ENCODE measurements around the gene YBX1. TPM values are rescaled to one million over a fixed set of nuclear protein-coding genes. Genes with fewer than 3 reads are reported as not detected.

Gene YBX1
- total RNA-seq, 6 experiments from 2014 or later = 144 to 325 (median 207) TPM

- peak within 1 kb of the TSS; percentile 65 to 80 (median 78) for H3K27ac ChIP-seq
- TF ChIP-seq CTCF (IDR thresholded peaks at IDR 0.05) (peak in 3 of 4 donors; percentile 28 to 33 (median 28)), POLR2A (IDR thresholded peaks at IDR 0.05) (peak; percentile 64)
- H3K9me3 ChIP-seq = no peaks in the 10 kb centered on the region
- H3K27me3 ChIP-seq = no peaks in the 10 kb centered on the region
- intact Hi-C loops (cut with DNase I) = no loop called here
- peak; percentile 95 to 97 (median 97) for DNase-seq
- WGBS (ENCODE audit: insufficient coverage, low coverage, low lambda C conversion rate, missing lambda C conversion rate) = 0% methylated on average over 11 of the region's 53 CpGs
- peak within 1 kb of the TSS; percentile 81 to 89 (median 84) for H3K4me3 ChIP-seq
- H3K36me3 ChIP-seq = peaks cover 0 to 5% (median 0%) of the 10 kb centered on the region in 4 donors
- H3K4me1 ChIP-seq = peaks cover 0 to 12% (median 2%) of the 10 kb centered on the region in 4 donors
- ATAC-seq = peak; percentile 100
These were observed 24.0 kb upstream of the YBX1 start, which contains the start of gene PPIH for GRCh38 chr1:42657981-42658876. Gene PPIH, plus strand, starts transcription at chr1:42658423. Its CDS starts 24 bp downstream, at chr1:42658447.

DNA sequence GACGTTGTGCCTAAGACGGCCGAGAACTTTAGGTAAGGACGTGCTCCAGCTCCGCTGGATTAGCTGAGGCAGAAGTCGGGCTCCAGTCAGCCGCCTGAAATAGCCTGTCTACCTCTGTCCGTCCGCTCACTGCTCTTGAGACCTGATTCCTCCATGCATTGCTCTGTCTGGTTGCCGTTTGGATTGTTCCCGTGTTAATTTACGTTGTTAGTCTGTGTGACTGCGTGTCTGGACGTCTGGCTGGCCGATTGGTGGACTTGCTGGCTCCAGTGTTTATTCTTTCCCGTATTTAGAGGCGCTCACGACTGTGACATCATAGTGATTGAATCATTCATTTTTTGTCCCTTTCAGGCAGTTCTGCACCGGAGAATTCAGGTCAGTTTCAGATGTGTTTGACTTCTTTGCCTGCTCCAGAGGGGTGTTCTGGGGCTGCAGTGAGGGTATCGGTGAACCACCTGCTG, 23.3 kb upstream of the YBX1 start:
- DNase-seq (no peak), ATAC-seq (no peak)
- peaks cover 0 to 10% (median 0%) of the 10 kb centered on the region in 4 donors for H3K36me3 ChIP-seq
- no peaks in the 10 kb centered on the region for H3K9me3 ChIP-seq
- H3K4me3 ChIP-seq = peak overlapping the region; percentile 81 to 89 (median 84)
- WGBS (ENCODE audit: insufficient coverage, low coverage, low lambda C conversion rate, missing lambda C conversion rate) = 8% methylated on average over 15 of the region's 20 CpGs
- intact Hi-C loops (cut with DNase I) = no loop called here
- peaks cover 0 to 12% (median 2%) of the 10 kb centered on the region in 4 donors for H3K4me1 ChIP-seq
- no peak overlapping the region for H3K27ac ChIP-seq
- no peaks in the 10 kb centered on the region for H3K27me3 ChIP-seq
- TF ChIP-seq POLR2A (IDR thresholded peaks at IDR 0.05) = no peak
- TF ChIP-seq CTCF (IDR thresholded peaks at IDR 0.05) = no peak

DNA sequence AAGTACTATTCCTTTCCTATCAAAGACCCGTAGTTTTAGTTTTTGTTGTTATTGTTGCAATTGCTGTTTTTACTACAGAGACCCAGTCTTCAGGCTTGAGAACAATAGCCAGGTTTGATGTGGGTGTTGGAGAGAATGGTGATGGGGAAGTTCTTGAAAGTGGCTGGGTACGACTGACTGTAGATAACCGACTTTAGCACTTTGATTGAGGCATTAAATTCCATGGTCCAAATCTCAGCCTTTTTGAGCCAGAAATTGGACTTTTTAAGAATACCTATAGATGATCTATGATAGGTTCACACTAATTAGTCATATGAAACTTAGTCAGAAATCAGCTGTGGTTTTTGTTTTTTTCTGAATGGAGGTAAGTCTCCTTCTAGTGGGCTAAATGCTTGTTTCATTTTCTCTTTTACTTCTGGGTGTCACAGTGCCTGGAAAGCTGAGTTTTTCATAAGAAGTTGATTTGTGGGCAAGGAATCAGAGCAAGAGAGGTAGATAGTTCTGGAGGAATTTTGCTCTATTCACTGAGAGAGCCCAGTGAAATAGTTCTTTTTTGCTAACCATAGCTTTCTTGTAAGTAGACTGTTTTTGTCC, 21.2 kb upstream of the YBX1 start:
- Histone ChIP-seq H3K4me1 (peaks cover 0 to 12% (median 2%) of the 10 kb centered on the region in 4 donors), H3K4me3 (no peak overlapping the region), H3K27ac (no peak overlapping the region), H3K36me3 (peaks cover 0 to 27% (median 10%) of the 10 kb centered on the region in 4 donors), H3K9me3 (no peaks in the 10 kb centered on the region), H3K27me3 (no peaks in the 10 kb centered on the region)
- DNase-seq = no peak
- WGBS (ENCODE audit: insufficient coverage, low coverage, low lambda C conversion rate, missing lambda C conversion rate) = 59% methylated on average over 3 of the region's 3 CpGs
- no peak for ATAC-seq
- intact Hi-C loops (cut with DNase I) = no loop called here
- TF ChIP-seq POLR2A (IDR thresholded peaks at IDR 0.05) (no peak), CTCF (IDR thresholded peaks at IDR 0.05) (no peak)

DNA sequence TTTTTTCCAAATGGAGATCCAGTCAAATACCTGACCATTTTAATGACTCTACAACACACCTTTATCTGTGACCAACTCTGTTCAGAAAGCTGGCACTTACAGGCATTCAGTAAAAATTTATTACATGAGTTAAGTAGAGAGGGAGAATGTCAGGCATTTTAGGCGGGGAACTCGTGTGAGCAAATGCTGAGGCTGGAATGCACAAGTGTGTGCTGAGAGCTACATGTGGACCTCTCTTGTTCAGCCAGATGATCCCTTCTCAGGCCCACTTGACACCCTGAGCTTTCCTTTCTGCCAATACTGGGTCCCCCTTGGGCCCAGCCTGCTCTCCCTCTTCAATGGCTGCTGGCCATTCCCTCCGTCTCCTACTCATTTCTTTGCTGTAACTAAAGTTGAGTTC, 12.3 kb upstream of the YBX1 start:
- WGBS (ENCODE audit: insufficient coverage, low coverage, low lambda C conversion rate, missing lambda C conversion rate) = 98% methylated on average over 3 of the region's 3 CpGs
- Histone ChIP-seq H3K4me3 (no peak overlapping the region), H3K36me3 (peaks cover 0 to 31% (median 14%) of the 10 kb centered on the region in 4 donors), H3K27ac (no peak overlapping the region), H3K27me3 (no peaks in the 10 kb centered on the region), H3K4me1 (peaks cover 0 to 6% (median 2%) of the 10 kb centered on the region in 4 donors), H3K9me3 (no peaks in the 10 kb centered on the region)
- DNase-seq (no peak), ATAC-seq (no peak)
- no peak for TF ChIP-seq POLR2A (IDR thresholded peaks at IDR 0.05)
- TF ChIP-seq CTCF (IDR thresholded peaks at IDR 0.05) = no peak
- intact Hi-C loops (cut with DNase I) = no loop called here

All from right lobe of liver (tissue), 6 donors.